GM06990 (cell line): ENCODE results near the gene FEM1B.

Source experiments
- DNase-seq: peaks from one replicate; pipeline ENCODE4 v3.0.0-alpha.2; 2011; ENCODE audit not compliant: insufficient read length; ENCODE audit errors: extremely low read depth
- H3K27me3 ChIP-seq: replicated peaks from 2 replicates; pipeline ENCODE4 v1.6.0; 2011; ENCODE audit warnings: low read length; ENCODE audit not compliant: control insufficient read depth, insufficient read depth
- H3K36me3 ChIP-seq: 2 replicates; pipeline ENCODE4 v1.5.1; 2011; ENCODE audit warnings: low read length; ENCODE audit not compliant: control insufficient read depth, insufficient read depth
- H3K4me3 ChIP-seq: replicated peaks from 2 replicates; pipeline ENCODE4 v1.5.1; 2011; ENCODE audit warnings: low read depth, mild to moderate bottlenecking, control low read depth, low read length
- CTCF ChIP-seq: IDR thresholded peaks from 2 replicates; pipeline ENCODE4 v1.5.1; 2011; ENCODE audit warnings: low read length, control low read depth, mild to moderate bottlenecking, inconsistent platforms; ENCODE audit not compliant: insufficient read depth, poor library complexity, severe bottlenecking

The FEM1B gene

GRCh38 chr15:68315495-68316031 lies 38.0 kb downstream of the FEM1B start:
- Histone ChIP-seq H3K27me3 (no peaks in the 10 kb centered on the region; the same call in 1 of the 2 replicates), H3K4me3 (no peak overlapping the region), H3K36me3 (no peaks in the 10 kb centered on the region)
- DNase-seq = no peak
- TF ChIP-seq CTCF = no peak

GRCh38 chr15:68316061-68316804 lies 38.7 kb downstream of the FEM1B start:
- no peak overlapping the region for H3K4me3 ChIP-seq
- DNase-seq = no peak

GRCh38 chr15:68317281-68318007 lies 39.9 kb downstream of the FEM1B start:
- no peak for DNase-seq
- H3K27me3 ChIP-seq = peaks cover 1% of the 10 kb centered on the region; the same call in 1 of the 2 replicates
- no peak for TF ChIP-seq CTCF
- no peak overlapping the region for H3K4me3 ChIP-seq
- no peaks in the 10 kb centered on the region for H3K36me3 ChIP-seq

More at GRCh38 chr15:68316061-68316804, 38.7 kb downstream of the FEM1B start:
- no peaks in the 10 kb centered on the region for H3K36me3 ChIP-seq
- no peaks in the 10 kb centered on the region; the same call in 1 of the 2 replicates for H3K27me3 ChIP-seq
- TF ChIP-seq CTCF = peak; percentile 72

GRCh38 chr15:68318008-68318835 lies 40.7 kb downstream of the FEM1B start:
- Histone ChIP-seq H3K36me3 (no peaks in the 10 kb centered on the region), H3K4me3 (no peak overlapping the region), H3K27me3 (peaks cover 1% of the 10 kb centered on the region; the same call in 1 of the 2 replicates)
- no peak for DNase-seq
- no peak for TF ChIP-seq CTCF

GRCh38 chr15:68318931-68319909 lies 41.7 kb downstream of the FEM1B start:
- Histone ChIP-seq H3K36me3 (no peaks in the 10 kb centered on the region), H3K27me3 (peaks cover 1% of the 10 kb centered on the region; the same call in 1 of the 2 replicates), H3K4me3 (no peak overlapping the region)
- TF ChIP-seq CTCF = no peak
- DNase-seq = no peak
